SK-N-SH (cell line): ENCODE measurements around the gene LRRC8C.

ENCODE experiments used
- CTCF ChIP-seq: fragments of 200-600 bp; sonication (generic); IDR thresholded peaks from 2 replicates; pipeline ENCODE4 v1.6.1; 2017; ENCODE audit warnings: antibody characterized with exemption, mild to moderate bottlenecking, moderate library complexity
- FOXM1 ChIP-seq: IDR thresholded peaks from 2 replicates; pipeline ENCODE4 v1.4.0; 2012; ENCODE audit warnings: low read depth, mild to moderate bottlenecking
- MXI1 ChIP-seq: IDR thresholded peaks from 2 replicates; pipeline ENCODE4 v1.6.1; 2012; ENCODE audit warnings: mild to moderate bottlenecking, low read depth, low read length, improper control_type of control experiment
- TCF12 ChIP-seq: IDR thresholded peaks from 2 replicates; pipeline ENCODE4 v1.4.0; 2012

DNA sequence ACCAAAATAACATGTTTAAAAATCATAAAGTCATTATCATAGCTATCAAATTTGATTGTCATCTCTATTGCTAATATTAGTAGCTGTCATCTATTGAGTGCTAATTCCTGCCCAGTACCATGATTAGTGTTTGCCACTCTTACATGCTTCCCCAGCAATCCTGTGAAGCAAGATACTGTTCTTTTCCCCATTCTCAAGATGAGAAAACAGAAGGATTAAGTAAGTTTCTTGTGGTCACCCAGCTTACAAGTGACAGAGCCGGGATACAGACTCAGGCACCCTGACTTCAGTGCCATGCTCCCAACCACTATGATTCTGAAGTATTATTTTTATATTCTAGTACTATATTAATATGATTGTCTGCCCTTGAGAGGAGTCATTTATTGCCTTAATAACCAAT, 36.5 kb downstream of the LRRC8C start:
- TF ChIP-seq MXI1 (no peak), CTCF (no peak), FOXM1 (no peak), TCF12 (no peak)
